GM12878 (cell line): ENCODE measurements around the gene C1orf74. TPM values are rescaled to one million over a fixed set of nuclear protein-coding genes. Genes with fewer than 3 reads are reported as not detected.

Experiments
- ATAC-seq: fragments of 200-7000 bp; cut with Tn5 transposase; 3 replicates; pipeline ENCODE4 v1.9.1; 2020; ENCODE audit warnings: mild to moderate bottlenecking, moderate library complexity
- BruUV-seq: library from RNA; stranded (reverse); fragments of 400-500 nt; replicated peaks from 2 replicates; lab custom pipeline; 2021; lab: Mats Ljungman, UMichigan
- CTCF ChIA-PET: fragments of 300-600 bp; sonication (Branson Sonifier 250); formaldehyde crosslinking; extraction: SDS; loops from one replicate; lab custom pipeline; 2021; ENCODE audit warnings: inconsistent platforms; lab: Yijun Ruan, JAX
- POLR2A ChIA-PET: fragments of 350-600 bp; formaldehyde crosslinking; extraction: SDS; loops from one replicate; lab custom pipeline; 2021; ENCODE audit warnings: inconsistent platforms; lab: Charles Lee
- RAD21 ChIA-PET: fragments of 300-600 bp; sonication (Branson Sonifier 250); formaldehyde crosslinking; loops from one replicate; lab custom pipeline; 2023; ENCODE audit warnings: antibody characterized with exemption; ENCODE audit not compliant: unreplicated experiment; lab: Charles Lee
- SMC1A ChIA-PET: fragments of 300-600 bp; sonication (Branson Sonifier 250); formaldehyde crosslinking; loops from one replicate; lab custom pipeline; 2023; ENCODE audit not compliant: unreplicated experiment, uncharacterized antibody; lab: Charles Lee
- DNase-seq: peaks from one replicate; pipeline ENCODE4 v3.0.0-alpha.2; 2011; ENCODE audit warnings: low read depth, low spot score
- FAIRE-seq: peaks from 3 replicates; lab custom pipeline; 2011; peaks lifted over from hg19 to GRCh38; lab: Jason Lieb, UNC
- H2AFZ ChIP-seq: 2 replicates; pipeline ENCODE4 v1.6.0; 2011; ENCODE audit warnings: low read depth, low read length, control low read depth; ENCODE audit not compliant: control insufficient read depth
- H3K27ac ChIP-seq: 2 replicates; pipeline ENCODE4 v1.5.1; 2011; ENCODE audit warnings: control low read depth; ENCODE audit not compliant: control insufficient read depth, insufficient read depth
- H3K27me3 ChIP-seq, 2 experiments: replicated peaks in 1 of 2; 2 replicates each; pipeline versions ENCODE4 v1.6.0 to v1.6.1; 2011; ENCODE audit warnings: low read length in 1 of 2; ENCODE audit not compliant: control insufficient read depth in 2 of 2, insufficient read depth in 2 of 2
- H3K36me3 ChIP-seq, 2 experiments: 2 replicates each; pipeline ENCODE4 v1.5.1; 2011; ENCODE audit warnings: low read length in 1 of 2; ENCODE audit not compliant: control insufficient read depth in 2 of 2, insufficient read depth in 2 of 2
- H3K4me1 ChIP-seq: 2 replicates; pipeline ENCODE4 v1.6.1; 2011; ENCODE audit warnings: mild to moderate bottlenecking, low read length, moderate library complexity, mixed read lengths; ENCODE audit not compliant: control insufficient read depth, insufficient read depth
- H3K4me2 ChIP-seq: 2 replicates; pipeline ENCODE4 v1.6.0; 2011; ENCODE audit warnings: control low read depth; ENCODE audit not compliant: control insufficient read depth, insufficient read depth
- H3K4me3 ChIP-seq: fragments of 200-600 bp; sonication (generic); 2 replicates; pipeline ENCODE4 v1.5.1; 2016
- H3K79me2 ChIP-seq: 2 replicates; pipeline ENCODE4 v1.6.0; 2011; ENCODE audit warnings: low read length; ENCODE audit not compliant: control insufficient read depth, insufficient read depth
- H3K9ac ChIP-seq: 2 replicates; pipeline ENCODE4 v1.8.0; 2011; ENCODE audit warnings: low read length, control low read depth, mixed read lengths; ENCODE audit not compliant: control insufficient read depth, insufficient read depth
- H3K9me3 ChIP-seq: replicated peaks from 3 replicates; pipeline ENCODE4 v1.5.1; 2011; ENCODE audit warnings: mild to moderate bottlenecking, low read length; ENCODE audit not compliant: control insufficient read depth, insufficient read depth
- H4K20me1 ChIP-seq: 2 replicates; pipeline ENCODE4 v1.6.0; 2011; ENCODE audit not compliant: control insufficient read depth, insufficient read depth
- ATF7 ChIP-seq: fragments of 450-650 bp; IDR thresholded peaks from 2 replicates; pipeline ENCODE4 v1.6.1; 2016; ENCODE audit warnings: low read depth, mild to moderate bottlenecking
- CEBPB ChIP-seq, 2 experiments: fragments of 150-350 bp in 1 of 2; IDR thresholded peaks; 2 replicates each; pipeline ENCODE4 v1.6.1; 2012 to 2014; ENCODE audit warnings: low read depth in 2 of 2, low read length in 2 of 2, borderline replicate concordance in 1 of 2, inconsistent platforms in 1 of 2
- CEBPZ ChIP-seq: fragments of 150-350 bp; IDR thresholded peaks from 2 replicates; pipeline ENCODE4 v1.6.1; 2016; ENCODE audit warnings: low read depth, low read length
- CTCF ChIP-seq, 3 experiments: IDR thresholded peaks in 2 of 3; conservative IDR thresholded peaks in 1 of 3; 2 replicates each; pipeline ENCODE4 v1.5.1; 2011; ENCODE audit warnings: low read depth in 3 of 3, low read length in 3 of 3, mild to moderate bottlenecking in 3 of 3, control low read depth in 2 of 3, moderate library complexity in 2 of 3, inconsistent platforms in 1 of 3, mixed read lengths in 1 of 3; ENCODE audit not compliant: control insufficient read depth in 2 of 3, insufficient read depth in 1 of 3; ENCODE audit errors: extremely low read depth in 1 of 3
- EGR1 ChIP-seq, 2 experiments: IDR thresholded peaks; 1 replicate in 1 of 2; 2 replicates in 1 of 2; pipeline ENCODE4 v1.6.1; 2011 to 2012; ENCODE audit warnings: low read depth in 2 of 2, low read length in 2 of 2, borderline replicate concordance in 1 of 2, mild to moderate bottlenecking in 1 of 2, moderate library complexity in 1 of 2
- IKZF2 ChIP-seq, 2 experiments: fragments of 450-650 bp; IDR thresholded peaks; 2 replicates each; pipeline ENCODE4 v1.6.1; 2017; ENCODE audit warnings: mild to moderate bottlenecking in 2 of 2, moderate library complexity in 2 of 2
- MEF2A ChIP-seq: IDR thresholded peaks from 2 replicates; pipeline ENCODE4 v1.6.1; 2011; ENCODE audit warnings: low read depth, mild to moderate bottlenecking, low read length, moderate library complexity; ENCODE audit not compliant: insufficient read depth
- ZSCAN29 ChIP-seq: fragments of 450-650 bp; IDR thresholded peaks from 2 replicates; pipeline ENCODE4 v1.6.1; 2017; ENCODE audit warnings: mild to moderate bottlenecking, moderate library complexity
- WGBS: methylation state at CpG from one replicate; pipeline ENCODE4 v1.1.6; 2016; ENCODE audit warnings: low lambda C conversion rate; ENCODE audit not compliant: insufficient replicate concordance, insufficient coverage; ENCODE audit errors: missing lambda C conversion rate; 5-methylcytosine and 5-hydroxymethylcytosine counted together
- in situ Hi-C: fragments of 300-500 bp; cut with MboI; formaldehyde crosslinking; loops from 9 replicates; pipeline ENCODE4 v1.14.3; 2018; ENCODE audit warnings: mixed read lengths
- intact Hi-C: fragments of 100-400 bp; cut with micrococcal nuclease; formaldehyde crosslinking; loops from one replicate; pipeline ENCODE4 v1.14.2; 2022; ENCODE audit not compliant: unreplicated experiment
- polyA plus RNA-seq, 11 experiments: library from polyadenylated mRNA; depleted of rRNA in 4 of 11; unstranded in 6 of 11; stranded (reverse) in 5 of 11; fragments of >200 nt; fragmentation: Nextera tagmentation in 4 of 11; fragmentation: Illumina TruSeq in 1 of 11; extraction: Ambion mirVana in 4 of 11; extraction: Trizol in 1 of 11; gene quantifications; 1 replicate in 1 of 11; 2 replicates in 10 of 11; pipeline versions ENCODE4 v1.2.1 to v1.2.3, GENCODE V29; 2011 to 2016; ENCODE audit warnings: inconsistent platforms in 2 of 11, missing spikeins in 2 of 11, low read depth in 1 of 11
- total RNA-seq, 4 experiments: library from RNA; depleted of rRNA in 3 of 4; stranded (reverse); fragments of >200 nt in 3 of 4; fragmentation: Illumina TruSeq in 1 of 4; extraction: Trizol in 1 of 4; gene quantifications; 2 replicates each; pipeline versions ENCODE4 v1.2.1 to v1.2.3, GENCODE V29; 2013 to 2021
- TF ChIP-seq, protein P1 (sequence below): IDR thresholded peaks from 2 replicates; pipeline ENCODE4 v1.6.1; 2012; ENCODE audit warnings: mild to moderate bottlenecking, low read depth, low read length

C1orf74 gene
- total and polyA plus RNA-seq, 10 of the 15 experiments (the other 5 are each of a cell fraction or from before 2014, with no cell fraction given) = 3.1 to 5.5 (median 3.6) TPM

GRCh38 chr1:209785592-209785991, 1.2 kb upstream of the C1orf74 start:
- FAIRE-seq (no peak), ATAC-seq (no peak), DNase-seq (no peak)
- BruUV-seq = no TSS peak
- Histone ChIP-seq H3K9ac (no peak overlapping the region), H4K20me1 (no peaks in the 10 kb centered on the region), H3K27ac (no peak overlapping the region), H3K27me3 (no peaks in the 10 kb centered on the region; a peak in 1 of 4 replicates), H3K4me3 (no peak overlapping the region), H3K4me2 (no peak overlapping the region), H3K36me3 (no peaks in the 10 kb centered on the region; a peak in 1 of 4 replicates), H2AFZ (no peak overlapping the region), H3K9me3 (no peaks in the 10 kb centered on the region; the same call in 1 of the 3 replicates), H3K4me1 (0 out of 2 replicates have a peak, but pooled peaks cover 2% of the 10 kb centered on the region), H3K79me2 (peaks cover 7% of the 10 kb centered on the region)
- SMC1A ChIA-PET = interaction anchor here (1.0 to 4.1 kb wide), 7 partner anchors 11 to 39 kb away, joined by 3 to 31 read pairs (median 16); no protein-coding TSS in a partner anchor
- in situ Hi-C loops = no loop called here
- POLR2A ChIA-PET = interaction anchor here (1.6 to 3.5 kb wide), 3 partner anchors 10 to 30 kb away, joined by 4 to 24 read pairs (median 5); no protein-coding TSS in a partner anchor
- CTCF ChIA-PET = interaction anchor here (0.6 to 6.0 kb wide), 10 partner anchors 11 to 133 kb away, joined by 3 to 72 read pairs (median 6); partner anchors contain the start of gene UTP25
- WGBS = 100% methylated on average over 4 of the region's 4 CpGs
- TF ChIP-seq CEBPZ (no peak), ATF7 (no peak), ZSCAN29 (no peak), CTCF (IDR thresholded peaks at IDR 0.05 in 2 of 3, conservative IDR thresholded peaks at IDR 0.05 in 1 of 3; ENCODE audit: control insufficient read depth in 2 of 3, extremely low read depth in 1 of 3, insufficient read depth in 1 of 3, low read depth in 3 of 3, low read length in 3 of 3) (no peak), CEBPB (IDR thresholded peaks at IDR 0.05; ENCODE audit: borderline replicate concordance in 1 of 2, low read depth in 2 of 2, low read length in 2 of 2) (no peak), MEF2A (no peak), IKZF2 (IDR thresholded peaks at IDR 0.05) (no peak), EGR1 (IDR thresholded peaks at IDR 0.05; ENCODE audit: borderline replicate concordance in 1 of 2, low read depth in 2 of 2, low read length in 2 of 2) (no peak)
- TF ChIP-seq, protein P1, sequence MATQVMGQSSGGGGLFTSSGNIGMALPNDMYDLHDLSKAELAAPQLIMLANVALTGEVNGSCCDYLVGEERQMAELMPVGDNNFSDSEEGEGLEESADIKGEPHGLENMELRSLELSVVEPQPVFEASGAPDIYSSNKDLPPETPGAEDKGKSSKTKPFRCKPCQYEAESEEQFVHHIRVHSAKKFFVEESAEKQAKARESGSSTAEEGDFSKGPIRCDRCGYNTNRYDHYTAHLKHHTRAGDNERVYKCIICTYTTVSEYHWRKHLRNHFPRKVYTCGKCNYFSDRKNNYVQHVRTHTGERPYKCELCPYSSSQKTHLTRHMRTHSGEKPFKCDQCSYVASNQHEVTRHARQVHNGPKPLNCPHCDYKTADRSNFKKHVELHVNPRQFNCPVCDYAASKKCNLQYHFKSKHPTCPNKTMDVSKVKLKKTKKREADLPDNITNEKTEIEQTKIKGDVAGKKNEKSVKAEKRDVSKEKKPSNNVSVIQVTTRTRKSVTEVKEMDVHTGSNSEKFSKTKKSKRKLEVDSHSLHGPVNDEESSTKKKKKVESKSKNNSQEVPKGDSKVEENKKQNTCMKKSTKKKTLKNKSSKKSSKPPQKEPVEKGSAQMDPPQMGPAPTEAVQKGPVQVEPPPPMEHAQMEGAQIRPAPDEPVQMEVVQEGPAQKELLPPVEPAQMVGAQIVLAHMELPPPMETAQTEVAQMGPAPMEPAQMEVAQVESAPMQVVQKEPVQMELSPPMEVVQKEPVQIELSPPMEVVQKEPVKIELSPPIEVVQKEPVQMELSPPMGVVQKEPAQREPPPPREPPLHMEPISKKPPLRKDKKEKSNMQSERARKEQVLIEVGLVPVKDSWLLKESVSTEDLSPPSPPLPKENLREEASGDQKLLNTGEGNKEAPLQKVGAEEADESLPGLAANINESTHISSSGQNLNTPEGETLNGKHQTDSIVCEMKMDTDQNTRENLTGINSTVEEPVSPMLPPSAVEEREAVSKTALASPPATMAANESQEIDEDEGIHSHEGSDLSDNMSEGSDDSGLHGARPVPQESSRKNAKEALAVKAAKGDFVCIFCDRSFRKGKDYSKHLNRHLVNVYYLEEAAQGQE = no peak
- RAD21 ChIA-PET = interaction anchor here (1.4 to 2.9 kb wide), 2 partner anchors 18 to 42 kb away, joined by 3 to 16 read pairs; partner anchors contain the start of gene UTP25
- intact Hi-C loops = loop anchor here (2.0 kb wide), 2 partner anchors 29 to 41 kb away; partner anchors contain the start of genes TRAF3IP3 and UTP25
